CD4-positive, alpha-beta memory T cell (primary cell): Measurements from ENCODE around the gene PKP3. TPM values are rescaled to one million over a fixed set of nuclear protein-coding genes. Genes with fewer than 3 reads are reported as not detected.

ENCODE experiments used
- CTCF ChIA-PET: fragments of 350-600 bp; sonication (Branson Sonifier 250); formaldehyde crosslinking; loops from one replicate; lab custom pipeline; 2021; ENCODE audit warnings: inconsistent platforms; ENCODE audit not compliant: partially characterized antibody; lab: Charles Lee
- POLR2A ChIA-PET: fragments of 350-600 bp; sonication (Branson Sonifier 250); formaldehyde crosslinking; loops from one replicate; lab custom pipeline; 2021; ENCODE audit not compliant: partially characterized antibody; lab: Charles Lee
- DNase-seq, 5 donors: peaks; one replicate each; pipeline versions ENCODE4 v3.0.0 to v3.0.0-alpha.2; 2020 to 2022; ENCODE audit warnings: mixed read lengths in 1 of 5
- H3K27ac ChIP-seq: one replicate; pipeline ENCODE4 v1.7.0; 2013; ENCODE audit warnings: low read depth, low read length
- H3K27me3 ChIP-seq: 2 replicates; pipeline ENCODE4 v1.7.0; 2013; ENCODE audit warnings: mild to moderate bottlenecking, low read length, moderate library complexity; ENCODE audit not compliant: insufficient read depth
- H3K36me3 ChIP-seq: 2 replicates; pipeline ENCODE4 v1.7.0; 2013; ENCODE audit warnings: mild to moderate bottlenecking, low read length, moderate library complexity; ENCODE audit not compliant: insufficient read depth
- H3K4me1 ChIP-seq: 2 replicates; pipeline ENCODE4 v1.7.0; 2013; ENCODE audit warnings: mild to moderate bottlenecking, low read length, moderate library complexity; ENCODE audit not compliant: insufficient read depth
- H3K4me3 ChIP-seq, 2 donors: one replicate each; pipeline ENCODE4 v1.7.0; 2013; ENCODE audit warnings: low read length in 2 of 2, mild to moderate bottlenecking in 1 of 2
- H3K9me3 ChIP-seq, 2 donors: one replicate each; pipeline ENCODE4 v1.7.0; 2013; ENCODE audit warnings: low read length in 2 of 2, control low read depth in 1 of 2; ENCODE audit not compliant: control insufficient read depth in 1 of 2
- H3K27ac Mint-ChIP-seq, 7 donors: one replicate each; pipeline ENCODE4 v1.8.0; 2020 to 2021; ENCODE audit warnings: mixed read lengths in 7 of 7, mild to moderate bottlenecking in 6 of 7, inconsistent platforms in 3 of 7, moderate library complexity in 3 of 7
- H3K27me3 Mint-ChIP-seq, 2 donors: one replicate each; pipeline ENCODE4 v1.8.0; 2020 to 2021; ENCODE audit warnings: mixed read lengths in 2 of 2
- H3K36me3 Mint-ChIP-seq, 2 donors: one replicate each; pipeline ENCODE4 v1.8.0; 2020 to 2021; ENCODE audit warnings: mixed read lengths in 2 of 2, inconsistent platforms in 1 of 2, mild to moderate bottlenecking in 1 of 2
- H3K4me1 Mint-ChIP-seq, 4 donors: one replicate each; pipeline ENCODE4 v1.8.0; 2020 to 2021; ENCODE audit warnings: mixed read lengths in 4 of 4, mild to moderate bottlenecking in 1 of 4
- H3K4me3 Mint-ChIP-seq, 8 donors: one replicate each; pipeline ENCODE4 v1.8.0; 2020 to 2021; ENCODE audit warnings: mixed read lengths in 8 of 8, mild to moderate bottlenecking in 7 of 8, moderate library complexity in 6 of 8, inconsistent platforms in 3 of 8
- H3K9me3 Mint-ChIP-seq, 8 donors: one replicate each; pipeline ENCODE4 v1.8.0; 2020 to 2021; ENCODE audit warnings: mixed read lengths in 8 of 8, mild to moderate bottlenecking in 5 of 8, inconsistent platforms in 3 of 8, moderate library complexity in 1 of 8
- intact Hi-C: fragments of 100-400 bp; cut with micrococcal nuclease; formaldehyde crosslinking; loops from one replicate; pipeline ENCODE4 v1.15.1; 2023
- polyA plus RNA-seq, 2 donors: library from polyadenylated mRNA; unstranded; fragments of 300-500 nt; fragmentation: Illumina TruSeq; gene quantifications; one replicate each; pipeline ENCODE4 v1.2.3, GENCODE V29; 2021
- total RNA-seq, 2 experiments: library from RNA; stranded (reverse); gene quantifications; one replicate each; pipeline ENCODE4 v1.2.3, GENCODE V29; 2021

PKP3 gene
- total and polyA plus RNA-seq, 4 experiments from 2014 or later: 0.14 TPM; not detected in 3

- POLR2A ChIA-PET: interaction anchor here (1.0 to 19.6 kb wide), 4 partner anchors 30 to 254 kb away, joined by 3 to 539 read pairs (median 5); partner anchors contain the start of genes DEAF1, RNH1 and SIGIRR
- Mint-ChIP-seq H3K9me3 (no peaks in the 10 kb centered on the region), H3K36me3 (no peaks in the 10 kb centered on the region), H3K27ac (peak overlapping the region in 3 of 7 donors; percentile 46 to 58 (median 53)), H3K4me1 (peaks cover 18 to 46% (median 26%) of the 10 kb centered on the region in 4 donors), H3K27me3 (no peaks in the 10 kb centered on the region), H3K4me3 (peak overlapping the region; percentile 39 to 86 (median 79))
- peak overlapping the region in 1 of 2 donors; percentile 69 for H3K4me3 ChIP-seq
- intact Hi-C loops: no loop called here
- no peaks in the 10 kb centered on the region for H3K27me3 ChIP-seq
- no peak for DNase-seq
- H3K4me1 ChIP-seq: peaks cover 42% of the 10 kb centered on the region
- peak overlapping the region; percentile 66 for H3K27ac ChIP-seq
- CTCF ChIA-PET: interaction anchor here (1.6 to 2.9 kb wide), 3 partner anchors 8 to 73 kb away, joined by 3 to 9 read pairs (median 7); no protein-coding TSS in a partner anchor
- no peaks in the 10 kb centered on the region for H3K36me3 ChIP-seq
- no peaks in the 10 kb centered on the region for H3K9me3 ChIP-seq
Measured at GRCh38 chr11:441043-441417, 47.0 kb downstream of the PKP3 start.

- H3K27ac Mint-ChIP-seq: peak within 1 kb of the TSS in 6 of 7 donors; percentile 10 to 79 (median 56)
- ChIA-PET CTCF (interaction anchor here (1.6 to 2.9 kb wide), 2 partner anchors 35 to 73 kb away, joined by 3 to 7 read pairs; no protein-coding TSS in a partner anchor), POLR2A (interaction anchor here (0.7 to 19.6 kb wide), 10 partner anchors 8 to 253 kb away, joined by 3 to 539 read pairs (median 3); partner anchors contain the start of genes BET1L, DEAF1, PTDSS2 and RIC8A)
- no peaks in the 10 kb centered on the region for H3K27me3 Mint-ChIP-seq
- no peaks in the 10 kb centered on the region for H3K36me3 ChIP-seq
- DNase-seq: peak; percentile 49 to 77 (median 56)
- H3K4me1 Mint-ChIP-seq: peaks cover 15 to 41% (median 25%) of the 10 kb centered on the region in 4 donors
- peaks cover 42% of the 10 kb centered on the region for H3K4me1 ChIP-seq
- no peaks in the 10 kb centered on the region for H3K9me3 Mint-ChIP-seq
- H3K27ac ChIP-seq: peak within 1 kb of the TSS; percentile 66
- H3K9me3 ChIP-seq: no peaks in the 10 kb centered on the region
- H3K4me3 Mint-ChIP-seq: peak within 1 kb of the TSS; percentile 68 to 86 (median 79)
- no peaks in the 10 kb centered on the region for H3K27me3 ChIP-seq
- H3K36me3 Mint-ChIP-seq: no peaks in the 10 kb centered on the region
- intact Hi-C loops: no loop called here
- H3K4me3 ChIP-seq: peak within 1 kb of the TSS in 1 of 2 donors; percentile 69
Measured at GRCh38 chr11:441418-442274, 47.6 kb downstream of the PKP3 start, which contains the start of gene ANO9. Gene ANO9 (minus strand): TSS chr11:442011. CDS start chr11:441926, 85 bp downstream.

- no peaks in the 10 kb centered on the region for H3K27me3 Mint-ChIP-seq
- no peaks in the 10 kb centered on the region for H3K9me3 ChIP-seq
- ChIA-PET CTCF (interaction anchor here (2.9 kb wide), 1 partner anchor 36 kb away, joined by 7 read pairs; no protein-coding TSS in a partner anchor), POLR2A (interaction anchor here (1.2 to 19.6 kb wide), 3 partner anchors 13 to 208 kb away, joined by 3 to 539 read pairs (median 3); partner anchors contain the start of gene SIGIRR)
- H3K9me3 Mint-ChIP-seq: no peaks in the 10 kb centered on the region
- H3K27ac ChIP-seq: no peak overlapping the region
- peaks cover 38% of the 10 kb centered on the region for H3K4me1 ChIP-seq
- no peak for DNase-seq
- H3K4me1 Mint-ChIP-seq: peaks cover 10 to 34% (median 20%) of the 10 kb centered on the region in 4 donors
- H3K27me3 ChIP-seq: no peaks in the 10 kb centered on the region
- H3K36me3 Mint-ChIP-seq: no peaks in the 10 kb centered on the region
- intact Hi-C loops: no loop called here
- no peaks in the 10 kb centered on the region for H3K36me3 ChIP-seq
- H3K27ac Mint-ChIP-seq: no peak overlapping the region
- H3K4me3 Mint-ChIP-seq: peak overlapping the region in 2 of 8 donors; percentile 9 to 31
- H3K4me3 ChIP-seq: no peak overlapping the region
Measured at GRCh38 chr11:442611-443081, 48.6 kb downstream of the PKP3 start.

- no peaks in the 10 kb centered on the region for H3K9me3 Mint-ChIP-seq
- intact Hi-C loops: no loop called here
- H3K27me3 ChIP-seq: no peaks in the 10 kb centered on the region
- peak overlapping the region in 1 of 8 donors; percentile 20 for H3K4me3 Mint-ChIP-seq
- H3K4me1 ChIP-seq: peaks cover 40% of the 10 kb centered on the region
- DNase-seq: no peak
- POLR2A ChIA-PET: interaction anchor here (0.8 to 19.6 kb wide), 3 partner anchors 12 to 33 kb away, joined by 3 to 539 read pairs (median 3); partner anchors contain the start of gene SIGIRR
- no peaks in the 10 kb centered on the region for H3K27me3 Mint-ChIP-seq
- no peaks in the 10 kb centered on the region for H3K36me3 ChIP-seq
- peaks cover 0 to 2% of the 10 kb centered on the region in 2 donors for H3K36me3 Mint-ChIP-seq
- no peak overlapping the region for H3K27ac ChIP-seq
- peaks cover 13 to 30% (median 20%) of the 10 kb centered on the region in 4 donors for H3K4me1 Mint-ChIP-seq
- no peak overlapping the region for H3K27ac Mint-ChIP-seq
- H3K4me3 ChIP-seq: no peak overlapping the region
- CTCF ChIA-PET: interaction anchor here (0.7 to 2.9 kb wide), 3 partner anchors 29 to 139 kb away, joined by 3 to 7 read pairs (median 4); partner anchors contain the start of gene SIGIRR
- no peaks in the 10 kb centered on the region for H3K9me3 ChIP-seq
Measured at GRCh38 chr11:443542-444199, 49.7 kb downstream of the PKP3 start.

- peaks cover 14 to 31% (median 21%) of the 10 kb centered on the region in 4 donors for H3K4me1 Mint-ChIP-seq
- no peaks in the 10 kb centered on the region for H3K9me3 ChIP-seq
- peaks cover 42% of the 10 kb centered on the region for H3K4me1 ChIP-seq
- no peak for DNase-seq
- intact Hi-C loops: no loop called here
- no peaks in the 10 kb centered on the region for H3K27me3 ChIP-seq
- H3K4me3 Mint-ChIP-seq: peak overlapping the region in 2 of 8 donors; percentile 13 to 46
- H3K27ac Mint-ChIP-seq: peak overlapping the region in 1 of 7 donors; percentile 23
- H3K27me3 Mint-ChIP-seq: no peaks in the 10 kb centered on the region
- H3K9me3 Mint-ChIP-seq: no peaks in the 10 kb centered on the region
- CTCF ChIA-PET: interaction anchor here (0.8 to 1.7 kb wide), 4 partner anchors 28 to 139 kb away, joined by 3 to 4 read pairs (median 4); partner anchors contain the start of gene SIGIRR
- H3K36me3 ChIP-seq: no peaks in the 10 kb centered on the region
- POLR2A ChIA-PET: interaction anchor here (19.6 kb wide), 1 partner anchor 33 kb away, joined by 539 read pairs; the partner anchor contains the start of gene SIGIRR
- H3K36me3 Mint-ChIP-seq: peaks cover 0 to 2% of the 10 kb centered on the region in 2 donors
- no peak overlapping the region for H3K4me3 ChIP-seq
- H3K27ac ChIP-seq: no peak overlapping the region
Measured at GRCh38 chr11:444396-445144, 50.6 kb downstream of the PKP3 start.
